ENCODE results near the gene TRAP1.

The TRAP1 gene

GRCh38 chr16:3687792-3688191 is 29.5 kb downstream of the TRAP1 start:
- Histone ChIP-seq H3K4me3 (ENCODE audit: low read length) (no peak overlapping the region), H3K9ac (ENCODE audit: low read length) (no peak overlapping the region), H3K27ac (ENCODE audit: low read length) (no peak overlapping the region), H3K9me3 (ENCODE audit: insufficient read depth, low read length) (no peaks in the 10 kb centered on the region), H3K79me2 (ENCODE audit: low read length) (peaks cover 13% of the 10 kb centered on the region), H3K4me2 (ENCODE audit: low read length) (no peak overlapping the region), H3K4me1 (ENCODE audit: low read length) (no peaks in the 10 kb centered on the region; the same call in 1 of the 2 replicates), H3K36me3 (replicated peaks; ENCODE audit: low read depth, low read length) (peaks cover 36% of the 10 kb centered on the region), H4K20me1 (ENCODE audit: insufficient read depth, low read length) (no peaks in the 10 kb centered on the region), H2AFZ (ENCODE audit: low read depth, low read length) (no peak overlapping the region), H3K27me3 (ENCODE audit: low read depth, low read length) (no peaks in the 10 kb centered on the region)
- no peak for TF ChIP-seq EZH2phosphoT487 (IDR thresholded peaks at IDR 0.05; ENCODE audit: low read depth)
- TF ChIP-seq, protein P1, sequence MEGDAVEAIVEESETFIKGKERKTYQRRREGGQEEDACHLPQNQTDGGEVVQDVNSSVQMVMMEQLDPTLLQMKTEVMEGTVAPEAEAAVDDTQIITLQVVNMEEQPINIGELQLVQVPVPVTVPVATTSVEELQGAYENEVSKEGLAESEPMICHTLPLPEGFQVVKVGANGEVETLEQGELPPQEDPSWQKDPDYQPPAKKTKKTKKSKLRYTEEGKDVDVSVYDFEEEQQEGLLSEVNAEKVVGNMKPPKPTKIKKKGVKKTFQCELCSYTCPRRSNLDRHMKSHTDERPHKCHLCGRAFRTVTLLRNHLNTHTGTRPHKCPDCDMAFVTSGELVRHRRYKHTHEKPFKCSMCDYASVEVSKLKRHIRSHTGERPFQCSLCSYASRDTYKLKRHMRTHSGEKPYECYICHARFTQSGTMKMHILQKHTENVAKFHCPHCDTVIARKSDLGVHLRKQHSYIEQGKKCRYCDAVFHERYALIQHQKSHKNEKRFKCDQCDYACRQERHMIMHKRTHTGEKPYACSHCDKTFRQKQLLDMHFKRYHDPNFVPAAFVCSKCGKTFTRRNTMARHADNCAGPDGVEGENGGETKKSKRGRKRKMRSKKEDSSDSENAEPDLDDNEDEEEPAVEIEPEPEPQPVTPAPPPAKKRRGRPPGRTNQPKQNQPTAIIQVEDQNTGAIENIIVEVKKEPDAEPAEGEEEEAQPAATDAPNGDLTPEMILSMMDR (IDR thresholded peaks at IDR 0.05; ENCODE audit: low read depth, low read length) = no peak

GRCh38 chr16:3687021-3687420 is 30.3 kb downstream of the TRAP1 start:
- no peaks in the 10 kb centered on the region for H4K20me1 ChIP-seq (ENCODE audit: insufficient read depth, low read length)
- H2AFZ ChIP-seq (ENCODE audit: low read depth, low read length) = no peak overlapping the region
- H3K9ac ChIP-seq (ENCODE audit: low read length) = no peak overlapping the region
- TF ChIP-seq EZH2phosphoT487 (IDR thresholded peaks at IDR 0.05; ENCODE audit: low read depth) = no peak
- no peak overlapping the region for H3K4me2 ChIP-seq (ENCODE audit: low read length)
- no peaks in the 10 kb centered on the region for H3K27me3 ChIP-seq (ENCODE audit: low read depth, low read length)
- no peak overlapping the region for H3K4me3 ChIP-seq (ENCODE audit: low read length)
- no peak overlapping the region for H3K27ac ChIP-seq (ENCODE audit: low read length)
- H3K79me2 ChIP-seq (ENCODE audit: low read length) = peaks cover 11% of the 10 kb centered on the region
- no peaks in the 10 kb centered on the region for H3K9me3 ChIP-seq (ENCODE audit: insufficient read depth, low read length)
- peaks cover 37% of the 10 kb centered on the region for H3K36me3 ChIP-seq (replicated peaks; ENCODE audit: low read depth, low read length)
- no peaks in the 10 kb centered on the region; the same call in 1 of the 2 replicates for H3K4me1 ChIP-seq (ENCODE audit: low read length)

DNA sequence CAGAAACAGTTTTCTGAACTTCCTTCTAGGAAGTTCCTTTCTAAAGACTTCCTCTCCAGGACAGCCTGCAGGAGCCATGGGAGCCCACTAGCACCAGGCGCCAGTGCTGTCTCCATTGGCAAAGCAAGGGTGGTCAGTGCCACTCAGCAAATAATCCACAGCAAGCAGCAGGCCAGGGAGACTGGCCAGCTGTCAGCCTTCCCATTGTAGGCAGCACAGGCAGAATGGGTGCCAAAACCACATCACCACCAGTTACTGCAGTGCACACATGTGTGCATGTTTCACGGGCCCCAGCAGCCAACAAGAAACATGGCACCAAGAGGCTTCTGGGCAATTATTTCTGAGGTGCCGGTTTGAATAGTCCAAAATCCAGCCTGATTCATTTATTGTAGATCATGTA is 36.1 kb downstream of the TRAP1 start:
- TF ChIP-seq EZH2phosphoT487 (IDR thresholded peaks at IDR 0.05; ENCODE audit: low read depth) = no peak
- TF ChIP-seq, protein P1 (IDR thresholded peaks at IDR 0.05; ENCODE audit: low read depth, low read length) = no peak
- Histone ChIP-seq H4K20me1 (ENCODE audit: insufficient read depth, low read length) (no peaks in the 10 kb centered on the region), H3K9me3 (ENCODE audit: insufficient read depth, low read length) (no peaks in the 10 kb centered on the region), H3K4me1 (ENCODE audit: low read length) (no peaks in the 10 kb centered on the region), H3K36me3 (replicated peaks; ENCODE audit: low read depth, low read length) (peaks cover 31% of the 10 kb centered on the region), H3K27ac (ENCODE audit: low read length) (no peak overlapping the region), H3K4me3 (ENCODE audit: low read length) (no peak overlapping the region), H3K27me3 (ENCODE audit: low read depth, low read length) (no peaks in the 10 kb centered on the region), H3K4me2 (ENCODE audit: low read length) (no peak overlapping the region), H2AFZ (ENCODE audit: low read depth, low read length) (no peak overlapping the region), H3K9ac (ENCODE audit: low read length) (no peak overlapping the region), H3K79me2 (ENCODE audit: low read length) (no peaks in the 10 kb centered on the region)

DNA sequence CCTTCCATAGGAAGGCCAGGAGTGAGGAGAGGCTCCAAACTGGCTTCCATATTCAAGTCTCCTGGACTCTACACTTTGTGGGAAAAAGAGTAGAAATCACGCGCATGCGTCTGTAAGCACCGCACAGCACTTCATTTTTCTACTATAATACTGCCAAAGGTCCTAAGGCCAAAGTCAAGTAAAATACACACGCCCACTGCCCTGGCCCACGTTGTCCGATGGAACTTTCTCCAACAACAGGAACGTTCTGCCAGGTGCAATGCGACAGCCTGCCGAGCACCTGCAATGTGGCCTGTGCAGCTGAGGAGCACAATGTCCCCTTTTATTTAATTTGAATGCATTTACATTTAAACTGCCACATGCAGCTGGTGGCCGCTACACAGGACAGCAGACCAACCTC is 39.3 kb downstream of the TRAP1 start:
- Histone ChIP-seq H3K4me1 (ENCODE audit: low read length) (no peaks in the 10 kb centered on the region), H3K4me3 (ENCODE audit: low read length) (no peak overlapping the region), H3K9me3 (ENCODE audit: insufficient read depth, low read length) (no peaks in the 10 kb centered on the region), H4K20me1 (ENCODE audit: insufficient read depth, low read length) (no peaks in the 10 kb centered on the region), H3K27me3 (ENCODE audit: low read depth, low read length) (no peaks in the 10 kb centered on the region), H3K79me2 (ENCODE audit: low read length) (no peaks in the 10 kb centered on the region), H3K9ac (ENCODE audit: low read length) (no peak overlapping the region), H2AFZ (ENCODE audit: low read depth, low read length) (no peak overlapping the region), H3K4me2 (ENCODE audit: low read length) (no peak overlapping the region), H3K36me3 (replicated peaks; ENCODE audit: low read depth, low read length) (peaks cover 40% of the 10 kb centered on the region), H3K27ac (ENCODE audit: low read length) (no peak overlapping the region)
- TF ChIP-seq EZH2phosphoT487 (IDR thresholded peaks at IDR 0.05; ENCODE audit: low read depth) = no peak
- TF ChIP-seq, protein P1 (IDR thresholded peaks at IDR 0.05; ENCODE audit: low read depth, low read length) = no peak
